BLaER1 treated with 17β-estradiol and CSF1 and Interleukin-3, amounts not matched to agents 10 nM and 100 nM (cell line): ENCODE measurements around the gene DAZL.

ENCODE experiments used
- H3K27ac ChIP-seq, 11 experiments: shearing (Covaris generic); formaldehyde crosslinking; 2 replicates each; pipeline ENCODE4 v1.8.1; 2022
- H3K27me3 ChIP-seq, 11 experiments: shearing (Covaris generic); formaldehyde crosslinking; 2 replicates each; pipeline ENCODE4 v1.8.1; 2022
- H3K36me3 ChIP-seq, 11 experiments: shearing (Covaris generic); formaldehyde crosslinking; 2 replicates each; pipeline ENCODE4 v1.8.1; 2022
- H3K4me1 ChIP-seq, 10 experiments: shearing (Covaris generic); formaldehyde crosslinking; 2 replicates each; pipeline ENCODE4 v1.8.1; 2022
- H3K4me2 ChIP-seq, 11 experiments: shearing (Covaris generic); formaldehyde crosslinking; 2 replicates each; pipeline ENCODE4 v1.8.1; 2022
- H3K4me3 ChIP-seq, 10 experiments: shearing (Covaris generic); formaldehyde crosslinking; 2 replicates each; pipeline ENCODE4 v1.8.1; 2022
- H3K9ac ChIP-seq, 11 experiments: shearing (Covaris generic); formaldehyde crosslinking; 2 replicates each; pipeline ENCODE4 v1.8.1; 2022
- H3K9me3 ChIP-seq, 11 experiments: shearing (Covaris generic); formaldehyde crosslinking; replicated peaks in 1 of 11; 2 replicates each; pipeline ENCODE4 v1.8.1; 2022
- H4K20me1 ChIP-seq, 11 experiments: shearing (Covaris generic); formaldehyde crosslinking; 2 replicates each; pipeline ENCODE4 v1.8.1; 2022
- Cebpa-rat ChIP-seq, 11 experiments: shearing (Covaris generic); IDR thresholded peaks; 2 replicates each; pipeline ENCODE4 v1.8.1; 2022

The DAZL gene

DNA sequence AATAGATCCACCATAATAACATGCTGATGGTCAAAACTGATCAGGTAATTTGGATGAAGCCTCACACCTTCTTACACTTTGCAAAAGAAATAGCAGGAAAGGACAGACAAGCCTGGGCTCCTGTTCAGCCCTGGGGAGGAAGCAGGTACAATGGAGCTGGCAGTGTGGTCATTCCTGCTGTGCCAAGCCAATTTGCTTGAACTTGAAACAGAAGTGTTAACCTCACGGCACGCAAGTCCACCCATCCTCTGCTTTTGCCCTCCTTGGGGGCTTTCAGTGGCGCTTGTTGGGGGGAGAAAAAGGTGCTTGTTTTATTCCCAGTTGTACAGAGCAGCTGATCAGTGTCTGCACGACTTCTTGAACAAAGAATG, 54.9 kb downstream of the DAZL start:
- Histone ChIP-seq H3K9me3 (no peaks in the 10 kb centered on the region), H3K27me3 (no peaks in the 10 kb centered on the region), H4K20me1 (no peaks in the 10 kb centered on the region), H3K4me2 (no peak overlapping the region; a peak in 1 of 22 replicates), H3K9ac (no peak overlapping the region), H3K27ac (no peak overlapping the region), H3K4me3 (no peak overlapping the region), H3K4me1 (peaks cover 0 to 5% (median 0%) of the 10 kb centered on the region in 10 experiments; a peak in 4 of 20 replicates), H3K36me3 (no peaks in the 10 kb centered on the region)
- TF ChIP-seq Cebpa-rat (IDR thresholded peaks at IDR 0.05), result no peak

DNA sequence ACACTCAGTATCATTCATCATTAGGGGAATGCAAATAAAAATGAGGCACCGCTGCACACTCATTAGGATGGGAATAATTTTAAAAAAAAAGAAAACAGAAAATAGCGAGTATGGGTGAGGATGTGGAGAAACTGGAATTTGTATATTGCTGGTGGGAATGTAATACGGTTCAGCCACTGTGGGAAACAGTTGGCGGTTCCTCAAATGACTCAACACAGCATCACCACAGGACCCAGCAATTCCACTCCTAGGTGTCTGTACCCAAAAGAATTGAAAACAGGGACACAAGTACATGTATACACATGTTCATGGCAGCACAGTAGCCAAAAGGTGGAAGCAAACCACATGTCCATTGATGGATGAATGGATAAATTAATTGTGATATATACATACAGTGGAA, 56.5 kb downstream of the DAZL start:
- no peaks in the 10 kb centered on the region for H3K36me3 ChIP-seq
- no peaks in the 10 kb centered on the region for H3K9me3 ChIP-seq
- no peak overlapping the region for H3K4me2 ChIP-seq
- no peak overlapping the region for H3K27ac ChIP-seq
- no peaks in the 10 kb centered on the region for H4K20me1 ChIP-seq
- no peaks in the 10 kb centered on the region for H3K27me3 ChIP-seq
- peaks cover 0 to 5% (median 0%) of the 10 kb centered on the region in 10 experiments; a peak in 2 of 20 replicates for H3K4me1 ChIP-seq
- no peak overlapping the region for H3K4me3 ChIP-seq
- no peak overlapping the region for H3K9ac ChIP-seq
- TF ChIP-seq Cebpa-rat (IDR thresholded peaks at IDR 0.05), result no peak

GRCh38 chr3:16547561-16548357, 57.5 kb downstream of the DAZL start:
- no peaks in the 10 kb centered on the region for H4K20me1 ChIP-seq
- H3K9me3 ChIP-seq, result no peaks in the 10 kb centered on the region
- H3K4me3 ChIP-seq, result no peak overlapping the region
- no peak overlapping the region for H3K4me2 ChIP-seq
- no peak overlapping the region for H3K9ac ChIP-seq
- no peaks in the 10 kb centered on the region for H3K36me3 ChIP-seq
- TF ChIP-seq Cebpa-rat (IDR thresholded peaks at IDR 0.05), result no peak
- H3K4me1 ChIP-seq, result peaks cover 0 to 5% (median 0%) of the 10 kb centered on the region in 10 experiments; a peak in 2 of 20 replicates
- H3K27ac ChIP-seq, result no peak overlapping the region
- no peaks in the 10 kb centered on the region for H3K27me3 ChIP-seq

- Histone ChIP-seq H3K36me3 (no peaks in the 10 kb centered on the region), H3K27ac (no peak overlapping the region), H3K9ac (no peak overlapping the region), H3K4me1 (peaks cover 0 to 5% (median 0%) of the 10 kb centered on the region in 10 experiments; a peak in 2 of 20 replicates), H3K4me2 (no peak overlapping the region), H3K9me3 (no peaks in the 10 kb centered on the region), H3K4me3 (no peak overlapping the region), H3K27me3 (no peaks in the 10 kb centered on the region), H4K20me1 (no peaks in the 10 kb centered on the region)
- TF ChIP-seq Cebpa-rat (IDR thresholded peaks at IDR 0.05), result no peak
These were observed 58.8 kb downstream of the DAZL start for GRCh38 chr3:16546186-16547010.

DNA sequence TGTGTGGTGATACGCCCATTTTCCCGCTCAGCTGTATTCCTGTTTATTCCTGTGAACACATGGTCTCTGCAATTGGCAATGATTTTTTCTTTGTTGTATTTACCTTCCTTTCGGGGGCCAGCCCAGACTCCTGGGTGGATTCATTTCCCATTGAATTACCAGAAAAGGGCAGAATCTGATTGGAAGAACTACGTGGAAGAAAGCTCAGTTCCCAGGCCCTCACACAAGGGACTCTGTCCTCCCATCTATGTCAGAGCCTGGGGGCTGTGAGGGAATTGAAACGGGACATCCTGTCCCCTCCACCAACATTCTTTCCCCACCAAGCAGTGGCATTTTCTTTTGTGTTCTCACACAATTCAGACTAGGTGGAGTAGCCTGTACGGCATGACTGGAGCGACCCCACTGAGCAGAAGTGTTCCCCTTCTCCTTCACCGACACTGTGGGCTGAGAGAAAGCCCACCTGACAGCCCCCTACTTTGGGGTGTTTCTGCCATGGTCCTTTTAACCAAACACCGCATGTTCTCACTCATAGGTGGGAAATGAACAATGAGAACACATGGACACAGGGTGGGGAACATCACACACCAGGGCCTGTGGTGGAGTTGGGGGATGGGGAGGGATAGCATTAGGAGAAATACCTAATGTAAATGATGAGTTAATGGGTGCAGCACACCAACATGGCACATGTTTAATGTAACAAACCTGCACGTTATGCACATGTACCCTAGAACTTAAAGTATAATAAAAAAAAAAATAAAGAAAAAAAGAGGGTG, 59.6 kb downstream of the DAZL start:
- H3K9me3 ChIP-seq, result no peaks in the 10 kb centered on the region
- H3K9ac ChIP-seq, result no peak overlapping the region
- no peaks in the 10 kb centered on the region for H3K36me3 ChIP-seq
- H4K20me1 ChIP-seq, result no peaks in the 10 kb centered on the region
- H3K4me3 ChIP-seq, result no peak overlapping the region
- peaks cover 0 to 5% (median 0%) of the 10 kb centered on the region in 10 experiments; a peak in 3 of 20 replicates for H3K4me1 ChIP-seq
- no peak for TF ChIP-seq Cebpa-rat (IDR thresholded peaks at IDR 0.05)
- no peak overlapping the region for H3K4me2 ChIP-seq
- no peaks in the 10 kb centered on the region for H3K27me3 ChIP-seq
- H3K27ac ChIP-seq, result no peak overlapping the region

GRCh38 chr3:16543242-16543864, 61.9 kb downstream of the DAZL start:
- Histone ChIP-seq H3K27ac (no peak overlapping the region), H3K9ac (no peak overlapping the region), H4K20me1 (no peaks in the 10 kb centered on the region), H3K27me3 (no peaks in the 10 kb centered on the region), H3K36me3 (no peaks in the 10 kb centered on the region), H3K9me3 (no peaks in the 10 kb centered on the region), H3K4me3 (no peak overlapping the region), H3K4me2 (no peak overlapping the region), H3K4me1 (peaks cover 0 to 6% (median 0%) of the 10 kb centered on the region in 10 experiments; a peak in 2 of 20 replicates)
- TF ChIP-seq Cebpa-rat (IDR thresholded peaks at IDR 0.05), result no peak

GRCh38 chr3:16538507-16538906, 66.7 kb downstream of the DAZL start:
- TF ChIP-seq Cebpa-rat (IDR thresholded peaks at IDR 0.05), result no peak
- Histone ChIP-seq H3K9ac (no peak overlapping the region), H4K20me1 (no peaks in the 10 kb centered on the region), H3K36me3 (no peaks in the 10 kb centered on the region), H3K4me3 (no peak overlapping the region), H3K27me3 (no peaks in the 10 kb centered on the region), H3K27ac (no peak overlapping the region), H3K4me1 (peaks cover 0 to 7% (median 5%) of the 10 kb centered on the region in 10 experiments; a peak in 7 of 20 replicates), H3K9me3 (no peaks in the 10 kb centered on the region), H3K4me2 (peak overlapping the region in 1 of 11 experiments; percentile 12; a peak in 1 of 22 replicates)

DNA sequence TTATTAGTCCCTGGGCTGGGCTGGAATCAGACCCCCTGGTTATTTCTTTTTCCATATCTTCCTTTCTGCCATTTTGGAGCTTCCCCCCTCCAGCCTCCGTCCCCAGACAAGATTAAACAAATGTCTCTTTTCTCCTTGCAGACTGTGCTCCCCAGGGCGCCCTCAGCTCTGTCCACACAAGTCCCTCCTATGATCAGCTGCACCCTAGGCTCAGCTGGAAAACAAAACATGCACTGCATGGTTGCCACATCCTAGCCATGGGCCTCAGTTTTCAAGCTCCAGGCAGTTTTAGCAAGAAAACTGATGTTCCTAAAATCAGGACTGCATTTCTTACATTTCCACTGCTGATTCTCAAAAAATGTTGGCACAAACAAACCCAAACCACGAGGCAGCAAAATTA, 68.2 kb downstream of the DAZL start:
- H3K4me3 ChIP-seq, result no peak overlapping the region
- no peaks in the 10 kb centered on the region for H3K36me3 ChIP-seq
- no peak for TF ChIP-seq Cebpa-rat (IDR thresholded peaks at IDR 0.05)
- no peaks in the 10 kb centered on the region for H3K9me3 ChIP-seq
- H3K9ac ChIP-seq, result no peak overlapping the region
- H4K20me1 ChIP-seq, result no peaks in the 10 kb centered on the region
- no peak overlapping the region for H3K27ac ChIP-seq
- H3K4me1 ChIP-seq, result peaks cover 0 to 9% (median 7%) of the 10 kb centered on the region in 10 experiments; a peak in 12 of 20 replicates
- H3K4me2 ChIP-seq, result no peak overlapping the region
- no peaks in the 10 kb centered on the region for H3K27me3 ChIP-seq
